IMR-90 (cell line): ENCODE data around the gene ATP2A3.

Experiments used
- BHLHE40 ChIP-seq: fragments of 150-350 bp; IDR thresholded peaks from 2 replicates; pipeline ENCODE4 v1.6.1; 2016; ENCODE audit warnings: mild to moderate bottlenecking, low read depth, low read length
- CHD1 ChIP-seq: IDR thresholded peaks from 2 replicates; pipeline ENCODE4 v1.6.1; 2012; ENCODE audit warnings: low read depth, low read length, improper control_type of control experiment
- MAFK ChIP-seq: IDR thresholded peaks from 2 replicates; pipeline ENCODE4 v1.6.1; 2012; ENCODE audit warnings: low read depth, low read length, improper control_type of control experiment
- MAZ ChIP-seq: IDR thresholded peaks from 2 replicates; pipeline ENCODE4 v1.6.1; 2012; ENCODE audit warnings: low read depth, mild to moderate bottlenecking, low read length, improper control_type of control experiment, moderate library complexity, borderline replicate concordance
- POLR2A ChIP-seq: IDR thresholded peaks from 2 replicates; pipeline ENCODE4 v1.6.1; 2012; ENCODE audit warnings: mild to moderate bottlenecking, low read depth, low read length
- SMC3 ChIP-seq: fragments of 150-350 bp; IDR thresholded peaks from 2 replicates; pipeline ENCODE4 v1.6.1; 2016; ENCODE audit warnings: low read depth, mild to moderate bottlenecking, antibody characterized with exemption, low read length, moderate library complexity
- TF ChIP-seq, protein P1 (sequence below): conservative IDR thresholded peaks from 2 replicates; pipeline ENCODE4 v1.5.1; 2012; ENCODE audit warnings: mild to moderate bottlenecking, low read depth, low read length, improper control_type of control experiment
- TF ChIP-seq, protein P2 (sequence below): fragments of 150-350 bp; IDR thresholded peaks from 2 replicates; pipeline ENCODE4 v1.6.1; 2017; ENCODE audit warnings: mild to moderate bottlenecking, antibody characterized with exemption, low read length, low read depth

DNA sequence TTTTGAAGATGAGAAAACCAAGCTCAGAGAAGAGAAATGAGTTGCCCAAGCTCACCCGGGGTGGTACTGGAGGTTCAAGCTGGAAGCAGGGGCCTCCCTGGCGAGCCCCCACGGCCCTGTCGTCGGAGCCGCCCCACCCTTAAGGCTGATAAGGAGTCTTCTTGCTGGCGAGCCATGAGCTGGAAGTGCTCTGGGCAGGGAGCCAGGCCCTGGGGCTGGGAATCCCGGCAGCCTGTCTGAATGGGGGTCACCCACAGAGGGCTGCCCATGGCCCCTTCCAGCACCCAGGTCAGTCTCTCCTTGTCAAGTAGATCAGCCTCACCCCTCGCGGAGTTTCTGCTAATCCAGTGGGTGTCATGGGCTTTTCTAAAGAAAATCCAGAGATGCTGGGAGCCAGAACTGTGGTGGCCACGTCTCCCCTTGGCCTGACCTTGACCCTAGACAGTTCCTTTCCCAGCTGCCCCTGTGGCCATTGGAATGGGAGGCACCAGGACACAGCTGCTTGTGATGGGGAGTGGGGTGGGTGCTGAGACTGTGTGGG, 46.8 kb downstream of the ATP2A3 start:
- TF ChIP-seq CHD1 (no peak), POLR2A (no peak), BHLHE40 (no peak), MAFK (no peak), SMC3 (no peak), MAZ (no peak)
- TF ChIP-seq, protein P1, sequence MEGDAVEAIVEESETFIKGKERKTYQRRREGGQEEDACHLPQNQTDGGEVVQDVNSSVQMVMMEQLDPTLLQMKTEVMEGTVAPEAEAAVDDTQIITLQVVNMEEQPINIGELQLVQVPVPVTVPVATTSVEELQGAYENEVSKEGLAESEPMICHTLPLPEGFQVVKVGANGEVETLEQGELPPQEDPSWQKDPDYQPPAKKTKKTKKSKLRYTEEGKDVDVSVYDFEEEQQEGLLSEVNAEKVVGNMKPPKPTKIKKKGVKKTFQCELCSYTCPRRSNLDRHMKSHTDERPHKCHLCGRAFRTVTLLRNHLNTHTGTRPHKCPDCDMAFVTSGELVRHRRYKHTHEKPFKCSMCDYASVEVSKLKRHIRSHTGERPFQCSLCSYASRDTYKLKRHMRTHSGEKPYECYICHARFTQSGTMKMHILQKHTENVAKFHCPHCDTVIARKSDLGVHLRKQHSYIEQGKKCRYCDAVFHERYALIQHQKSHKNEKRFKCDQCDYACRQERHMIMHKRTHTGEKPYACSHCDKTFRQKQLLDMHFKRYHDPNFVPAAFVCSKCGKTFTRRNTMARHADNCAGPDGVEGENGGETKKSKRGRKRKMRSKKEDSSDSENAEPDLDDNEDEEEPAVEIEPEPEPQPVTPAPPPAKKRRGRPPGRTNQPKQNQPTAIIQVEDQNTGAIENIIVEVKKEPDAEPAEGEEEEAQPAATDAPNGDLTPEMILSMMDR = no peak
- TF ChIP-seq, protein P2, sequence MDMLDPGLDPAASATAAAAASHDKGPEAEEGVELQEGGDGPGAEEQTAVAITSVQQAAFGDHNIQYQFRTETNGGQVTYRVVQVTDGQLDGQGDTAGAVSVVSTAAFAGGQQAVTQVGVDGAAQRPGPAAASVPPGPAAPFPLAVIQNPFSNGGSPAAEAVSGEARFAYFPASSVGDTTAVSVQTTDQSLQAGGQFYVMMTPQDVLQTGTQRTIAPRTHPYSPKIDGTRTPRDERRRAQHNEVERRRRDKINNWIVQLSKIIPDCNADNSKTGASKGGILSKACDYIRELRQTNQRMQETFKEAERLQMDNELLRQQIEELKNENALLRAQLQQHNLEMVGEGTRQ = no peak
